NCI-H82 treated with DMSO at 0.1 percent for 48 hours (cell line): ENCODE data around the gene NEK8.

Experiments used
- DNase-seq: peaks from one replicate; lab custom pipeline; 2025; ENCODE audit not compliant: unreplicated experiment; lab: John Stamatoyannopoulos, UW

Gene NEK8

DNA sequence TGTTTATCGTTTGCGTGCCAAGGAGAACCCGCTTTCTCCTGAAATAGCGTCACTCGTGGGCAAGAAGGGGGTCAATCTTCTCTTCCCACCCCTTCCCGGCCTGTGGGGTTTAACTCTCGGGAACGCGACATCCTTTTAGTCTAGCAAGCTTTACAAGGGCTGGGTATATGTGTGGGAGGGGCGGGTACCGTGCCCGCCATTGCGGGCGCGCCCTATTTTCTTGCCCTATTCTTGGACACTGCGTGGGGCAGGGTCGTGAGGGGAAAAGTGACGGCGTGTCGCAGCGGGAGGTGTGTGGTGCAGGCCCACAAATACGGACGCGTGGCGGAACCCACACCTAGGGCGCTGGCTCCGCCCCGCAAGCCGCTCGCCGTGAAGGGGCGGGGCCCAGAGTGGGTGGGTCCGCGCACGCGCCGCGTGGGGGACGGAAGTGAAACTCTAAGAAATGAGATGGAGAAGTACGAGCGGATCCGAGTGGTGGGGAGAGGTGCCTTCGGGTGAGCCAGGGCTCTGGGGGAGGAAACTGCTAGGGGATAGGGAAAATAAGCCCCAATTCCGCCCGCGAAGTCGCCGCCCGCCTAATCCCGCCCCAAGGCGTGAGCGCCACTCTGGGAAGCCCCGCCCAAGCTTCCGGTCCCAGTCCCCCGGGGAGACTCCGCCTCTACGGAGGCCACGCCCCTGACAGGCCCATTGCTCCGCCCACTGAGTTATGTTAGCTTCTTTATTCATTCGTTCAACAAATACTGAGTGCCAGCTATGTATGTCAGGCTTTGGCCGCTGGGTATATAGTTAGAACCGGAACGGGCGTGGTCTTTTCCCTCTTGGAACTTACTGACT lies at the start of gene NEK8:
Gene NEK8, plus strand, starts transcription at position 425 of the 837 bp plus-strand sequence. Its CDS starts 26 bp downstream, at position 451.
- peak; percentile 85 for DNase-seq

DNA sequence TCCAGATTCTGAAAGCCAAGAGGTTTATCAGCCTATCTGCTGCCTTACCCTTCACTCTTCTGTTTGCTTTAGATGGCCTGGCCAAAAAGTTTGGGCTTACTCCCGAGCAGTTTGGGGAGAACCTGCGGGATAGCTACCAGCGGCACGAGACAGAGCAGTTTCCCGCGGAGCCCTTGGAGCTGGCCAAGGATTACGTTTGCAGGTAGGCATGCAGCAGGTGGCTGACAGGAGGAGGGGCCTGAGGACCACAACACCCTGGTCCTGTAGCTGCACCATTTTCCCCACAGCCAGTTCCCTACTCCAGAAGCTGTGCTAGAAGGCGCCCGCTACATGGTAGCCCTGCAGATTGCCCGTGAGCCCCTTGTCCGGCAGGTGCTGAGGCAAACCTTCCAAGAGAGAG lies 45.9 kb upstream of the NEK8 start:
- DNase-seq = no peak

DNA sequence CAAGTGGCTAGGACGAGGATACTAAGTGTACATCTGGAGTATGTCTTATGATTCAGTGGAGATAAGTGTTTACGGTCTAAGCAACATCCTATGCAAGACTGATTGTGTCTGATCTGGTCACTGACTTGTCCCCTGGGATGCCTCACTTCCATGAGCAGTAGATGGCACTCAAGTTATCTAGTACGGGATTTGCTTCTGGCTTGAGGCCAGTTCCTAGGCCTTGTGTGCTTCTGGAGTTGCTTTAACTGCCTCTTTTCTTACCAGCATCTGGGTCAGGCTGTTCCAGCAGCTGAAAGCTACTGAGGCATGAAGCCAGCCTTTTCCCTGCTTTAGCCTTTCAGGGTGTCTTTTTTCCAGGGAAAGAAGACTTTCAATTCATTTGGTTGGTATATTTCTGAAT lies 43.6 kb upstream of the NEK8 start:
- peak; percentile 61 for DNase-seq

DNA sequence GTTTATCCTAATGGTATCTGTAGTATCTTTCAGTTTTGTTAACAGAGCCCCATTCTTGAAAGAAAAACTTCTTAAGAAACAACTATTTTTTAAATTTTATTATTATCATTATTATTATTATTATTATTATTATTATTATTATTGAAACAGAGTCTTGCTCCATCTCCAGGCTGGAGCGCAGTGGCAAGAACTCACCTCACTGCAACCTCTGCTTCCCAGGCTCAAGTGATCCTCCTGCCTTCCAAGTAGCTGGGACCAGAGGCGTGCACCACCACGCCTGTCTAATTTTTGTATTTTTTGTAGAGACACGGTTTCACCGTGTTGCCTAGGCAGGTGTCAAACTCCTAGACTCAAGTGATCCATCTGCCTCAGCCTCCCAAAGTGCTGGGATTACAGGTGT lies 43.2 kb upstream of the NEK8 start:
- no peak for DNase-seq

DNA sequence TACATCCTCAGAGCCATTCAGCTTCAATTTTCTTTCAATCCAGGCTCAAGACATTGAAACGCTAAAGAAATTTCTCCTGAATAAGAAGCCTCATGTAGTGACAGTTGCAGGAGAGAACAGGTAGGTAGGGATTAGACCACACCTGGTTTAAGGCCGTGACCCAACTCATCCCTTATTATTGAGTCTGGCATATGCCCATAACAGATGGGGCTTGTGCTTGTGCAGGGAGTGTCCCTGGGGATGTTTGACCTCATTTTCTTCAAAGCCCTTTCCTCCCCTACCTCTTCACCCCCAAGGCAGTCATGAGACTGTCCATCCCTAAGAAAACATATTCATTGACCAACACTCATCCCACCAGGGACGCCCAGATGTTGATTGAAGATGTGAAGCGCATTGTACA lies 42.3 kb upstream of the NEK8 start:
- no peak for DNase-seq

DNA sequence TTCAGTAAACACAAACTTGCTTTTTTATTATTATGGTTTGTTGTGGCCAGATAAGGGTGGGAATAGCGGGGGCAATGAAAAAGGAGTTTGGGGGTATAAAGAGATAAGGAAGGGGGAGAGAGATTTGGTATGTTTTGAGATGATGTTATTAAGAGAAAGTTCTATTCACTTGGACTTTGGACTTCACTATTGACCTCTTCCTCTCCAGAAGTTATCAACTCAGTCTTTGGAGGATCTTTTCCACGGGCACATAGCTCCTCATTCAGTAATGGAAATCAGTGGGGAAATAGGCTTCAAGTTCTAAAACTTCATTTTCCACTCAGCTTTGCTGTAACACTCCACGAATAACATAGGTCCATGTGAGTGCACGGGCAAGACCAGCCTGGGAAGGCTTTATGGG lies 40.1 kb upstream of the NEK8 start:
- no peak for DNase-seq

DNA sequence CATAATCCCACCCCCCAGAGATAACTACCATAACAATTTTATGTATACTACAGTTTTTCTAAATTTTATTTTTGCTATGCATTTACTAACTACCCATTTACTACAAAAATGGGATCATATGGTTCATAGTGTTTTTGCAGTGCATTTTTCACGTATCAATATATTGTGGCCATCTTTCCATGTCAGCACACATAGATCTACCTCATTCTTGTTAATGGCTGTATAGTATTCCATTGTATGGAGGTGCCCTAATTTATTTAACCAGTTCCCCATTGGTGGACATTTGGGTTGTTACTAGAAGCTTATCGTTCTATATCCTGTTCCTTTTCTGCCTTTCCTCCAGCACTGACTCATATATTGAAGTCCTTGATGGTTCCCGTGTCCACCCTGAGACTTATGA lies 39.6 kb upstream of the NEK8 start:
- DNase-seq = no peak

DNA sequence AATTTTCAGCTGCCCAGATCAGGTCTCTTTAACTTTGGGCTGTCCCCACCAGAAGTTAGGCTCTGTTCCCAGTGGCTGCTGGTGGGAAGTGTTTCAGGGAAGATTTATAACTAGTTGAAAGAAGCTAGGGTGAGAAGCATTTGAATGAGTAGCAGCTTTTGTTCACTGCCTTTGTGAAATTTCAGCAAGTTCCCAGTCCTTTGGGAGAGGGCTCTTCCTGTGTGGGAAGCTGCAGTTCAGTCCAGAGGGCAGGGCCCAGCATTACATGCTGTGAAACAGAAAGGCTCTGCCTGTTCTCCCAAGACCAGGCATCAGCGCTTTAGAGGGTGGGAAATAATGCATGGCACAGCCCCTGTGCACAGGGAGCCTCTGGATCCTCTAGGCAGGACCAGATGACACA lies 34.7 kb upstream of the NEK8 start:
- no peak for DNase-seq

DNA sequence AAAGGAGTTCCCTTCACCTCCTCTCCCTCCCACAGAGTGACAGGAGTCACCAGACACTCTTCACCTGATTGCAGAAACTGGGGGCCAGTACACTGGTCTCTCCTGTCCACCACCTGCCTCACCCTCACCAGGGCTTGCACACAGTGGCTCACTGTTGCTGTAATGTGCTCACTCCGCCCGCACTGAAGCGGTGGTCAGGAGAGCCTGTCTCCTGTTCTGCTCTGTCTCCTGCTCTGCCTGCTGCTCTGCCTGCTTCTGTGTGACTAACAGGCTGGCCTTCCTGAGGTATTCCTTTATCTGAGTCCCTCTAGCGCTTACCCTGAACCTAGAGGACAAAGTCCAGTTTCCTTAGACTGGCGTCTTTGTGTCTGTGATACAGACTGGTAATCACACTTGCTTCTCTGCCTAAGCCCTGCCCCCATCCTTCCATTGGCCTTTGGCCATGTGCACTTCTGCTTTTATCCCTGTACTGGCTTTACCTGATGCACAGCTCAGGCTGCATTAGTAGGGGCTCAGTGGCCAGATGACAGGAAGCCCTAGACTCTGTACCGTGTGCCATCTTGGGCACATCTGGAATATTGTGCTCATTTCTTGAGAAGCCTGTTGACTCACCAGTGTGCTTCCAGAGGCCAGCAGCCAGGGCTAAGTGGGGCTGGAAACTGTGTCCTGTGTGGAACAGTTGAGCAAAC lies 30.2 kb upstream of the NEK8 start:
- DNase-seq = no peak

DNA sequence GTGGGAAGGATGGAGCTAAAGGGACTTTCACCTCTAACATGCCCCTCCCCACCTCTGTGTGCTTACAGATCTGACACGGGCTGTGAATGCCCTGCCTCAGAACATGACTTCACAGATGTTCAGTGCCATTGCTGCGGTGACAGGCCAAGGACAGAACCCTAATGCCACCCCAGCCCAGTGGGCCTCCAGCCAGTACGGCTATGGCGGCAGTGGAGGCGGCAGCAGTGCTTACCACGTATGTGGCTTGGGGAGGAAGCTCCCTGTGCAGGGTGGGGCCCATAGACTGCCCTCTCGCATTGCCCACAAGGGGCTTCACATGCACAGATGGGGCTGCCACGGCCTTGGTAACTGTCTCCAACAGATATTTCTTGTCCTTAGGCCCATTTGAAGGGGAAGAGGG lies 28.3 kb upstream of the NEK8 start:
- DNase-seq = no peak

DNA sequence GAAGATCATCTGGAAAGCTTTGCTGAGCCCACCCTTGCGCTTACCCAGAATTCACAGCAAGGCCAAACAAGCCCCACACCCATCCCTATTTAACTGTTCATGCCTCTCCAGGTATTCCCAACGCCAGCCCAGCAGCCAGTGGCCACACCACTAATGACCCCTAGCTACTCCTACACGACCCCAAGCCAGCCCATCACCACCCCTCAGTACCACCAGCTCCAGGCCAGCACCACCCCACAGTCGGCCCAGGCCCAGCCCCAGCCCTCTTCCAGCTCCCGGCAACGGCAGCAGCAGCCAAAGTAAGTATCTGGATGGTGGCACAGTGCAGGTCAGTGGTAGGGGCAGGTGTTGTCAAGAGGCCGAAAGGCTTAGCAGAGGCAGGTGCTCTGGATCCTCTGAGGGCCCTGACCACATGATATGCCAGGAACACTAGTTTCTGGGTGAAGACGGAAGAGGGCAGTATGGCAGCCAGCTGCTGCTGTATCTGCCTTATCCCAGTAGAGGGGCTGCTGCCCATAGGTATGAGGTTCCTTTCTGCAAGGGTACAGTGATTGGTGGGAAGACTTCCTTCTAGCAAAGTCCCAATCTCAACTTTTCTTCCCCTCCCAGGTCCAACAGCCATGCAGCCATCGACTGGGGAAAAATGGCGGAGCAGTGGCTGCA lies 27.6 kb upstream of the NEK8 start:
- DNase-seq = no peak

DNA sequence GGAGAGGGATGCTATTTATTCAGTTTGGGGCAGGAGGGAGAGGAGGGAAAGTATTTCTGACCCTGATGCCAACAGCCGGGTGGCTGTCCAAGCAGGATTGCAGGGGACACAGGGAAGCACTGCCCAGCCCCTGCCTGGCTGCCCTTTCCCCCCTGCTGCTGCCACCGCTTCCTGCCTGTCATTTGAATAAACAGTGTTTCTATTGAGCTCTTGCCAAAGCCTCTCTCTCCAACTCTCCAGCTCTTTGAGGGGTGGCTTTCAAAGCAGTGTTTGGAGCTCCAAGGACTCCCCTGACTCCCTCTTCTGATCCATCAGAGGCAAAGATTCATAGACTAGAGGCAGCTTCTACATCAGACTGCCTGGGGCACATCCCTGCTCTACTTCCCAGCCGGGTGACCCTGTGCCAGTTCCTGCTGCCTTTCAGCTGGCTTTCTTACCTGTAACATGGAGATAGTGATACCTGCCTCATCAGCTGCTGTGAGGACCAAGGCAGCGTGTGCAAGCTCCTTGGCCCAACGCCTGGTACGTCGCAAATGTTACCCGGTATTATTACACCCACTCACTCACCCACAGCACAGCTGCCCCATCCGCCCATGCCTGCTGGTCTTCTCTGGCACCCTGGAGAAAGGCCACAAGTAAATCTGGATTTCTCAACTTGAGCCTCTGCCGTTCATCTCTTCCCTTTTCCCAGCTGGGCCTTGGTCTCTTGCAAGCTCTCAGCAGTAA lies 26.4 kb upstream of the NEK8 start:
- no peak for DNase-seq

DNA sequence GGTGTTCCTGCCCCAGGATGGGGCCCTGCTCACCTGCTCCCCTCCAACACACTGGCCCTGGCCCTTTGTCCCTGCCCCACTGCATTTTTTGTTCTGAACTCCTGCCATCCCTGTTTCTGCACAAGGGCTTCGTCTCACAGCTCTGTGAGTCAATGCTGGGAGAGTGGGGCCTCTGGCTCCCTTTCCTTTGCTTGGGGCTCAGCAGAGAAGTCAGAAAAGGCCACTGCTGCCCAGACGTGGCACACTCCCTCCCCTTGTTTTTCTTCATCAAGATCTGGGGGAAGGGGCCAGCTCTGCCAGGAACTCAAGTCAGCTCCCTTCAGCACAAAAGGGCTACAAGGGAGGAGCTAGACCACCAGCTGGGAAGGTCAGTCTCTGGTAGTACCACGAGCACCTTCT lies 25.8 kb upstream of the NEK8 start:
- no peak for DNase-seq

DNA sequence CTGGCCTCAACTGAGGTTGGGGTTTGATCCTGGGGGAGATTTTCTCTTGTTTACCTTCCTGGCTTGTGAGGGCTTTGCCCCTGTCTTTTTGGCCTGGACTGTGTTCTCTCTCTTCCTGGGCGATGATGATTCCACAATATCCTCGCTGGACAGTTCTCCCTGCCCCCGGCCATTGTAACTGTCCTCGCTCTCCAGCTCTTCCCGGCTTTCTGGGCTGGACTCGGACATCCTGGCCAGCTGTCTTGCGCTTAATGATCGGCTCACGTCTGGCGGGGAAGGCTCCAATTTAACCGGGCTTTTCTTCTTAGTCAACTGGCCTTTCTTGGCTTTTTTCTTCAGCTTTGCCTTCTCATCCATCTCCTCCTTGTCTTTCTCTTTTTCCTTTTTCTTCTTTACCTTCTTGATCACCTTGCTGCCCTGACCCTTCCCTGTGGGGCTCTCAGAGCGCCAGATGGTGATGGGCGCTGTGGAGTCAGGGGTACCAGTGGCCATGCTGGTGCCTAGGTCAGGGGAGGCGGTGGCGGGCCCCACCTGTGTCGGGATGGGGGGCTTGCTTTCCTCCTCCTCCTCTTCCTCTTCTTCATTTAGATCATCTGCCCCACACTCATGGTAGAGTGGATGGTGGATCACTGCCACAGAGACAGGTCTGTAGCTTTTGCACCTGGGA lies 24.9 kb upstream of the NEK8 start:
- no peak for DNase-seq

DNA sequence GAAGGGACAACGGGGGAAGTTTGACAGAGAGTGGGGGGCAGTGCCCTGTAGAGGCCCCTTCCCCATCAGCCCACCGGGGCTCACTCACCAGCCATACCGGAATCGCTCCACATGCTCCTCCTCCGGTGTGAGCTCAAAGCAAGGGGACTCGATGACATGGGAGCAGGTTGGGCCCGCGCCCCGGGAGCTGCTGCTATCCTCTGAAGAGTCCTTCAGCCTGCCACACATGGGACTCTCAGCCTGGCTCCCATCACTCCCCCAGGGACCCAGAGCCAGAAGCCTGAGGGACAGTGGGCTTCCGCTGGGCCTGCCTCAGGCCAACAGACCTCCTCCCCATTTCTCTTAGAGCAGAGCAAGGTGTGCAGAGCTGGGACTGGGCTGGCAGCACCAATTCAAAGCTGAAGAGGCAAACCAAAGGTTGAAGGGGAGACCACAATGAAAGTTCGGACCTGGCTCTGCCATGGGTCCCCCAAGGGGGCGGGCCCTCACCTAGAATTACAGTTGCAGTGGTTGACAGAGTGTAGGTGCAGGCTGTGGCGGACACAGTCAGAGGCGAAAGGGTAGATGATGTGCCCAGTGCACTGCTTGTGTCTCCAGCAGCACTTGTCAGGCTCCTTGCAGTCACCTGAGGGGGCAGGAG lies 24.2 kb upstream of the NEK8 start:
- DNase-seq = no peak

DNA sequence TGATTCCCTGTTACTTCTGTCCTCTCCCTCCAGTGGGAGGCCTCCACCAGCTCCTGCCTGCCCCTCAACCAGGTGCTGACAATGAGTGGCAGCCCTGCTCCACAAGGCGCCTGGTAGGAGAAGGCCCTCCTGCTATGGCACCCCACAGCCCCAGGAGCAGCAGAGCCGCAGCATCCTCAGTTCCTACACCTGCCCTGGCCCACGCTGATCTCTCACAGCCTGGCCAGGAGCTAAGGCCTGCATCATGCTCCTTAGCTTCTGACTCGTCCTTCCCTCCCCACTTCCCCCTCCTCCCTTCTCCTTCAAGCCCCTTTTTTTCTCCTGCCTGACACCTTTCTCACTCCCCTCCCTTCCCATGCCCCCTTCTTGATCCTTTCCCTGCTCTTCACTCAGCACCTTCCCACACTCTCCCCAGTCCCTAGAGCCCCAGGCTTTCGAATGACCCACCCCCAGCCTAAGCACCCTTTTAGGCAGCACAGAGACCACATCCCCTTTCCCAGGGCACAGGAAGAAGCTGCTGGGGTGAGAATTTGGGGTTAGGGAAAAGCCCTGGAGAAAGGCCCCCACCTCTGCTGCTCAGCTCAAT lies 23.4 kb upstream of the NEK8 start:
- no peak for DNase-seq

DNA sequence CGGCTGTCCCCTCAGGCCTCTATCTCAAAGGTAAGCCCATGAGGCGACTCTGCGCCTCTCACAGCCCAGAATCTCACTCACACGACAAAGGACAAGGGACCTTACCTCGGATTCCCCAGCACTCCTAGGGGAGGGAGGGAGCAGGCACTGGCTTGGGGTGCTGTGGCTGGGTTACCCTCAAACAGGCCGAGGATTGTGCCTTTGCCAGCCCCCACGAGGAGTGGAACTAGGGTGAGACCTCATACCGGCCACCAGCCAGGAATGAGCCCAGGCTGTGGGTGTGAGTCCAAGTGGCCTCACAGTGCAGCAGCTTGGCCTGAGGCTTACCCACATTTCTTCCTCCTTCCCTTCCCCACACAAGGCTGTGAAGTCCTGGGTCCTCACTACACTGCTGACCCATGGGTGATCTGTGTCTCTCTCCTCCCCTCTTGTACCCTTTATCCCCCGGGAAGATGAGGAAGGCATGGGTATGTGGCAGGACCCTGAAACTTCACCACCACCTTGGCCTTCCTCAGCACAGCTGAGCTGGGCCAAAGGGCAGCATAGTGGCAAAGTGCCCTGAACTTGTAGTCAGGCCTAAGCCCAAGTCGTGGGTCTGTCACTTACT lies 22.8 kb upstream of the NEK8 start:
- DNase-seq = no peak

DNA sequence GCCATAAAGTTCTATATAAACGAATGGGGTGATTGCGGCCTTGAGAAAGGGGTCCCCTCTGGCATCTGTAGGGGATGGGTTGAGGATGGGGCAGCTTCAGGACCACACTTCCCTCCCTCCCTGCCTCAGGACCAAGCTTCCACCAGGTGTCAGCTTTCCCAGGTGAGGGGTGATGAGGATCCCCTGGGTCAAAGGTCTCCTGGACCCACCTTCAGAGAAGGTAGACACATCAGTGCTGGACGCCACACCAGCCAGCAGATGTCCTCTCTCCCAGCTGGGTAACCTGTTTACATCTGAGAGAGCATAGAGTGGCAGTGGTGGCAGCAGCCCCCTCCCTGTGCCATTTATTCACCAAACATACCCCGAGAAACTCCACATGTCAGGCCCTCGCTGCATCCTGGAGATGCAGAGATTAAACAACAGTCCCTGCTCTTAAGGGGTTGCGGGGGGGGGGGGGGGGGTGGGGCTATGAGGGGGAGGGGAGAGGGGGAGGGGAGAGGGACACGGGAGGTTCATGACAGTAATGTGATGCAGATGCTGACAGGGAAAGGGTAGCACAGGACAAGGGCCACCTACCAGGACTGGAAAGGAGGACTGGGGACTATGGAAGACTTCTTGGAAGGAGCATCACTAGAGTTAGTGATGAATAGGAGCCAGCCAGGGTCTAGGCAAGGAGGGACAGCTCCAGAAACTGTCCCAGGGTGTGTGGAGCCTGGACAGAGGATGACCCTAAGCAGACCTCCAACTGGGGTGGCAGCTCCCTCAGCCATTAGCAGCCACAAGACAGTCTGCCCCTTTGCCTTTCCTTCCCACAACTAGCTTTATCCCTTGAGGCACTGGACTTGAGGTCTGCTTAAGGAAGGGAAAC lies 21.9 kb upstream of the NEK8 start:
- DNase-seq = no peak

DNA sequence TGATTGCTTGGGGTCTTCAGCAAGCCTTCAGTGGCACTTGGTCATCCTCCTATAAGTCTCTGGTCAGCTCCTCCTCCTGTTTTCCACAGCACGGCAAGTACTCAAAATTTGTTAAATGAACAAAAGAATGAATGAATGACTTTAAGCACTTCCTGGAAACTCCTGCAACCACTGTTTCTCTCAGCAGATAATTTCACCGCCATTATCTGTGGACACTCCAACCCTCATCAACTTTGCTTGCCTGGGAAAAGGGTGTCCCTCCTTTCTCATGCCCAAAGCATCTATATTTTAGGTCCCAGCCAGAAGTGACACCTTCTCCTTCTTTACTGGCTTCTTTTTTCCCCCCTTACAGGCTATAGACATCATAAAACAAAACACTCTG lies 21.3 kb upstream of the NEK8 start:
- DNase-seq = no peak
